Measurements from ENCODE around the gene MPZL1.
"Not testable (repeated sequence)": the region's sequence is repeated elsewhere in the genome, so short reads cannot be mapped to it uniquely, and the experiment has no call there.

Gene MPZL1

GRCh38 chr1:167808690-167809089 is 86.9 kb downstream of the MPZL1 start:
- no peak for DNase-seq (ENCODE audit: low read depth, low spot score)

DNA sequence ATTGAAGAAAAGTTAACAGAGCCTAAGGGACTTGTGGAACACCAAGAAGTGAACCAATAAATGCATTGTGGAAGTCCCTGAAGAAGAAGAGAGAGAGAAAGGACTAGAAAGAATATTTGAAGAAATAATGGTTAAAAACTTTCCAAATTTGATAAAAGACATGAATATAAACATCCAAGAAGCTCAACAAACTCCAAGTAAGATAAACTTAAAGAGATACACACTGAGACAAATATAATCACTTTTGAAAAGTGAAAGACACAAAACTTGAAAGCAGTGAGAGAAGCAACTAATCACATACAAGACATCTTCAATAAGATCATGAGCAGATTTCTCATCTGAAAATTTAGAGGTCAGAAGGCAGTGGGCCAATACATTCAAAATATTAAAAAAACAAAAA is 91.2 kb downstream of the MPZL1 start:
- DNase-seq (ENCODE audit: low read depth, low spot score): no peak

GRCh38 chr1:167815650-167816049 is 93.9 kb downstream of the MPZL1 start:
- DNase-seq (ENCODE audit: low read depth, low spot score): no peak

- no peak for DNase-seq (ENCODE audit: low read depth, low spot score)
These were observed 98.3 kb downstream of the MPZL1 start for GRCh38 chr1:167819849-167820683.

DNA sequence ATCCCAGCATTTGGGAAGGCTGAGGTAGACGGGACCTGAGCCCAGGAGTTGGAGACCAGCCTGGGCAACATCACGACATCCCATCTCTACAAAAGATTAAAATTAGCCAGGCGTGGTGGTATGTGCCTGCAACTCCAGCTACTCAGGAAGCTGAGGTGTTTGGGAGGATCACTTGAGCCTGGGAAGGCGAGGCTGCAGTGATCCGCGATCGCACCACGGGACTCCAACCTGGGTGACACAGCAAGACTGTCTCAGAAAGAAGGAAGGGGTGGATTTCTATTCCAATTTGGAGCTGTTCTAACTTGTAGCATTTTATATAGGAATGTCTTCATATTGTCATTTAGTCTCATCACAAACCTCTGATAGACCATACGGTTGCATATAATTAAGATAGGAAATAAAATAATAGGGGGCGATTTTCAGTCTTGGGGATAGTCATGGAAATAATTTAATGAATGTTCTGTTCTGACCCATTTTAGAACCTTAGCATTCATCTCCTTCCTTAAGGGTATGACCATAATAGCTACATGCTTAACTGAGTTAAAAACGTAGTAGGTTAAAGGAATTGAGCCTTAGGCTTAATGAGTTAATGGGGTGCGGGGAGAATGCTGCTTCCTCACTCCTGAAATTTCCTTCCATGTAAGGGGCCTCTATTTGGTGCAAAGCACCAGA is 99.0 kb downstream of the MPZL1 start:
- no peak for DNase-seq (ENCODE audit: low read depth, low spot score)

DNA sequence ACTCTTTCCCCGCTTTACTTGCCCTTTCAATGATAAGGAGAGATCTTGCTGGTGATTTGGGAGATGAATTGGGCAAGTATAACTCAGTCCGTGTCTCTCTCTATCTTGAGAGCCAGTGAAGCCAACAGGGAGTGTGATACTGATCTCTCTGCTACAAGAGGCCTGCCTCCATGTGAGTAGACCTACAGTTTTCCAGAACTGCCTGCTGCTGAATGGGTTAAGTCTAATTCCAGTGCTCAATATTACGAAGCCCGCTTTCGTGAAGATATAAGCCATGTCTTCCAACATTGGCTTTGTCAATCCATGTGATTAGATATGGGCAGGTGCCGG is 99.5 kb downstream of the MPZL1 start:
- DNase-seq (ENCODE audit: low read depth, low spot score): no peak

DNA sequence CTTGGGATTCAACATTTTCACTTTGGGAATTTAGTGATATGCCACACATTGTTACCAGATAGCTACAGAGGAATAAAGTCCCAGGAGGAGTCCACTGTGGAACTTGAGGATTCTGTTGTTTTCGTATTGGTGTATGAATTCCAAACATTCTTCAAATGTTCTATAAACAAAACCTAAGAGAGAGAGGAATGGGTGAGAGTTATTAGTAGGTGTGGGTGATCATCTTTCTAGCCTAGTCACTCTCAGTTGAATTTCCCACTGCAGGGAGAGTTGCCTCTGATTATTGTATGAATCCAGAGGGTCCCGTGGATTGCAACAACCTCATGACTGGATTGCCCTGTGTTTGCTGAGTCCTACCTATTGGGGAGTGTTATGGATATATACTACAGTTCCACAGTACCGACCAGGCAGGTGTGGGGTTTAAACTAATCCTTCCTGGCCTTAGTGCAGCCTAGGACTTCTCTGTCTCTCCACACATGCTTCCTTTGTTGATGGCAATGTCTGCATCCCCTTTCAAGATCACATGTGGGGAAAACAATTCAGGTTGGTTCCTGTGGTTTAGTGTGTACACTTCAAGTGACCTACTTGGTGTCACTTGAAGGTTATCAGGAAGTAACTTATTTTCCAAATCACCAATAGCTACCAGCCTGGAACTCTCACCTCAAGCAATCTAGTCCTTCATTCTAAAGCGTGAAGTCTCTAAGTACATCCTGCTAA is 100.3 kb downstream of the MPZL1 start:
- no peak for DNase-seq (ENCODE audit: low read depth, low spot score)

DNA sequence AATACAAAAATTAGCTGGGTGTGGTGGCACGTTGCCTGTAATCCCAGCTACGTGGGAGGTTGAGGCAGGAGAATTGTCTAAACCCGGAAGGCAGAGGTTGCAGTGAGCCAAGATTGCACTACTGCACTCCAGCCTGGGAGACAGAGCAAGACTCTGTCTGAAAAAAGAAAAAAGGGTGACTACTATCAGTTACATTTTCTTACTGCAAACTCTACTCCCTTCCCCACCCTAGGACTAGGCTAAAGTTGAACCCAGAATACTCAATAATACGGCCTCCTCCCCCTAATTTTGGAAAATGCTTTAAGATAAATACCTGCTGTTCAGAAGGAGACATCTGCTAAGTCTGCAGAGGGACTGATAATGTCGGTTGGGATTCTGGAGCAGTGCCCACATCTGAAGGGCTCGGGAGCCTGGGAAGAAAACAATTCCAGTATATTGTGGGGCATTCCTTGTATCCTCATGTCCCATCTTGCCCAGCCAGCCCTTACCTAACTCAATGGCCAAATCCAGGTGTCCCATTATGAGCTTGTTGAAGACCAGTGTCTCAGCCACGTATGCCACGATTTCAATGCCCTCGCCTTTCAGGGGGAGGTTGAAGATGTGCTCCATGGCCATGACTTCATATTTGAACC is 102.5 kb downstream of the MPZL1 start:
- DNase-seq (ENCODE audit: low read depth, low spot score): no peak

- DNase-seq (ENCODE audit: low read depth, low spot score): no peak
These were observed 103.8 kb downstream of the MPZL1 start for GRCh38 chr1:167825419-167826079.

GRCh38 chr1:167826127-167826526 is 104.3 kb downstream of the MPZL1 start:
- DNase-seq (ENCODE audit: low read depth, low spot score): no peak

DNA sequence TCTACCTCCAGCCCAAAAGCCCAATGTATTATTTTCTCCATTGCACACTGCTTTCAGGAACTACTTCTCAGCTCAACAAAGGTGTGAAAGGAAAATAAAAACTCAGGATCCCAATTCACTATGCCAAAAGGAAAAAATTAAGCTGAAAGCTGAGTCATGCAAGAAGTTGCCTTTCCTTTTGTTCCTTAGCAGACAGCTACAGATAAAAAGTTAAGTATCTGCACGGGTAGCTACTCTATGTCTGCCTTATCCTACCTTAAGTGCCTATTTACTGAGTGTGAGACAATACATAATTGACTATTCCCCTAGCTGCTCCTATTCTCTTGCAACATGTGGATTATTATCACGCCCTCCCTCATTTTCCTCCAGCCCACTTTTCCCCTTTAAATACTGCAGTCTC is 108.1 kb downstream of the MPZL1 start:
- DNase-seq (ENCODE audit: low read depth, low spot score): no peak

GRCh38 chr1:167830668-167831067 is 108.9 kb downstream of the MPZL1 start:
- not testable (repeated sequence) for DNase-seq (ENCODE audit: low read depth, low spot score)

DNA sequence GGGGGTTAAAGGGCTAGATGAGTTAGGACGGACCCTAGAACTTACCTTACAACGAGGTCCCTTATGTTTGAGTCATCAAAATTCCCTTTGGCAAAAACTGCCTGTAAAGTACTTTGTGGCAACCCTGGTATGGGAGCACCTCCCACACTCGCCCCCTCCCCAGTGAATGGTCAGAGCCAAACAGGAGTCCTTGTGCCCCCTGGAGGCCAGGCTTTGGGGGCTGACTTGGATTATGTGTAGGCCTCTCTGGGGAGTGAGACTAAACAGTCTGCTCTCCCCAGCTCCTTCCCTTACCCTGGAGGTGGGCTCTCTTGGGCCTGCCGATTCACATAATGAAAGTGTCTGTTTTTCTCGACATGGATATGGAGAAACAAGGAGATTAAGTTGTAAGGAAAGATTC is 110.9 kb downstream of the MPZL1 start:
- no peak for DNase-seq (ENCODE audit: low read depth, low spot score)

GRCh38 chr1:167833904-167834303 is 112.1 kb downstream of the MPZL1 start:
- no peak for DNase-seq (ENCODE audit: low read depth, low spot score)

- DNase-seq (ENCODE audit: low read depth, low spot score): no peak
These were observed 114.4 kb downstream of the MPZL1 start for GRCh38 chr1:167836197-167836596.

DNA sequence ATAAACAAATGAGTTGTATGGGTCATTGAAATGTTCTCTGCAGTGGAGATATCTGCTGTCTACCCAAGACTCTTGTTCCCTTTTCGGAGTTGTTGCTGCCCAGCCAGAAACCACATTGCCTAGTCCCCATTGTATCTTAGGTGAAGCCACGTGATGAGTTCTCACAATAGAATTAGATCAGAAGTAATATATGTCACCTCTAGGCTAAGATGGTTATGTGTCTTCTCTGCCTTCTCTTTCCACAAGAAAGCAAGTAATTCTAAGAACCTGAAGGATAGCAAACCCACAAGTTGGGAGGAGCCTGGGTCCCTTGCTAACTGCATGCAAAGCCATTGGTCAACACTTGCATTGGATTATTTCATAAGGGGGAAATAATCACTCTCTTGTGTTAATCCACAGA is 115.5 kb downstream of the MPZL1 start:
- DNase-seq (ENCODE audit: low read depth, low spot score): no peak

DNA sequence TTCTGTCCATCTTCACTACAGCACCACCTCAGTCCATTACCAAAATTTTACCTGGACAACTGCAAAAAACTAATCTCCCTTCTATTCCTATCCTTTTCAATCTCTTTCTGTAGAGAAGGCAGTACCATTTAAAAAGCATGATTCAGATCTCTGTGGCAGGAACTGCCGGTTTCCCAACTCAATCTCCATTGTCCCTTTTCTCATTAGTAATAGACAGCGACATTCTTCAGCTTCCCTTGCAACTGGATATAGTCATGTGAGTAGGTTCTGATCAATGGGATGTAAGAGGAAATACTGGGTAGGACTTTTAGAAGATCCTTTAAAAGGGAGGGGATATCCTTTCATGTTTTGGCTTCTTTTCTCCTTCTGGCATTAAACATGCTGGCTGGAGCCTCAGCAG is 117.2 kb downstream of the MPZL1 start:
- DNase-seq (ENCODE audit: low read depth, low spot score): no peak

Measured in smooth muscle cell of the brain vasculature (primary cell).